ENCODE measurements around the gene DENND5B.
"Not testable (repeated sequence)": the region's sequence is repeated elsewhere in the genome, so short reads cannot be mapped to it uniquely, and the experiment has no call there.

Gene DENND5B

DNA sequence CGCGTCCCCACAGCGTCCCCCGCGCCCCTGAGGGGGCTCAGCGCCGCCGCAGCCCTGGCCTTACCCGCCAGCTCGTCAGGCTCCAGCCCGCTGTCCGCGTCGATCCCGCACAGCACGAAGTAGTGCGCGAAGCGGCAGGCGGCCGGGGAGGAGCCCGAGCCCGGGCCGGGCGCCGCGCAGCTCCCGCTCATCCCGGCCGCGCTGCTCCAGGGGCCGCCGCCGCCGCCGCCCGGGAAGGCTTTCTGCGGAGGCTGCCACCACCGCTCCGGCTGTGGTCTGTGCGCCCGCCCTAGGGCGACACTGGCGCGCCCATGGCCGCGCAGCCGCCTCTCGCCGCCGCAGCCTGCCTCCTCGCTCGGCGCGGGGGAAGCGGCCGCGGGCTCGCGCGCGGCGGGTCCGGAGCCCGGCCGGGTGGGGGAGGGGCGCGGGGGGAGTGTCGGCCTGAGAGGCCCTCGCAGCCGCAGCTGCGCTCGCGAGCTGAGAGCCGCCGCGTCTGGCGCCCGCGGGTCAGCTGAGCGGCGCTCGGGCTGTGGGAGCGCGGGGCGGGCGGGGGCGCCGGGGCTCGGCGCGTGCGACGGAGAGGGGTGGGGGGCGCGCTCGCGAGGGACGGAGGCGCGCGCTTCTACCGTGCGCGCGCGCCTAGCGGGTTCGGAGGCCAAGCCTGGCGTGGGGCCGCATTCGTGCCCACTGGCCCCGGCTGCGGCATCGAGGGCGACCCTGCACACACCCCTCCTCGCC lies at the start of gene DENND5B:
DENND5B (minus strand) TSS at position 495 of the 738 bp plus-strand sequence; CDS start at position 191, 304 bp downstream.
- in situ Hi-C loops (cut with MboI; ENCODE audit: low sequenced_read_pairs): no loop called here

DNA sequence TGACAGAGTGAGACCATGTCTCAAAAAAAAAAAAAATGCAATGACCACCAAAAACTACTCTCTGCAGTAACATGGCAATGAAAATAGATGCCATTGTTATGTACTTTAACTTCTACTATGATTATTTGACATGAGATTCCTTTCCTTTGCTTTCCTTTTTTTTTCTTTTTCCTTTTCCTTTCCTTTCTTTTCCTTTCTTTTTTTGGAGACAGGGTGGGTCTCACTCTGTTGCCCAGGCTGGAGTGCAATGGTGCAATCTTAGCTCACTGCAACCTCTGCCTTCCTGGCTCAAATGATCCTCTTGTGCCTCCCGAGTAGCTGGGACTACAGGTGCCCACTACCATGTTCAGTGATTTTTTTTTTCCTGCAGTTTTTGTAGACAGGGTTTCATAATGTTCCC lies 43.7 kb upstream of the DENND5B start:
- in situ Hi-C loops (cut with MboI; ENCODE audit: low sequenced_read_pairs): no loop called here

DNA sequence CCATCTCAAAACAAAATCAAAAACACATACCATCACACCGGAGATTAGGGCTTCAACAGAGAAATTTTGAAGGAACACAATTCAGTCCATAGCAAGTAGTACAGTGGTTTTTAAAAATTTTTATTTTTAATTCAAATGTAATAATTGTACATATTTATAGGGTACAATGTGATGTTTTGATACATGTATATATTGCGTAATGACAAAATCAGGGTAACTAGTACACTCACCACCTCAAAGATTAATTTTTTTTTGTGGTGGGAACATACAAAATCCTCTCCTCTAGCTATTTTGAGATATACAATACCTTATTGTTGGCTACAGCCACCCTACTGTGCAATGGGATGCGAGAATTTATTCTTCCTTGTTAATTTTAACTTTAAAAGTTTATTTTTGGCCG lies 42.5 kb upstream of the DENND5B start:
- in situ Hi-C loops (cut with MboI; ENCODE audit: low sequenced_read_pairs): no loop called here

DNA sequence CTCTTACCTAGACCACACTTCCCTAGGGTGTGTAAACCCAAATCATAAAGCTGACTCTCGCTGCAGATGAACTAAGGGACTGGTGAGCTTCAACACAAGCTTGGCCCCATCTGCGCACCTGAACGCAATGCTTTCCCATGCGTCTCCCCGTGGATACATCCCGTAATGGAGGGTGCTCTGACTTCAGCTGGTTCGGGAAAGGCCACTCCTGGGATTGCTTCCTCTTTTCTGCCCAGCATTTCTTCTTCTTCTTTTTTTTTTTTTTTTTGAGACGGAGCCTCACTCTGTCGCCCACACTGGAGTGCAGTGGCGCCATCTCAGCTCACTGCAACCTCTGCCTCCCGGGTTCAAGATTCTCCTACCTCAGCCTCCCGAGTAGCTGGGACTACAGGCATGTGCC lies 40.9 kb upstream of the DENND5B start:
- in situ Hi-C loops (cut with MboI; ENCODE audit: low sequenced_read_pairs): no loop called here

DNA sequence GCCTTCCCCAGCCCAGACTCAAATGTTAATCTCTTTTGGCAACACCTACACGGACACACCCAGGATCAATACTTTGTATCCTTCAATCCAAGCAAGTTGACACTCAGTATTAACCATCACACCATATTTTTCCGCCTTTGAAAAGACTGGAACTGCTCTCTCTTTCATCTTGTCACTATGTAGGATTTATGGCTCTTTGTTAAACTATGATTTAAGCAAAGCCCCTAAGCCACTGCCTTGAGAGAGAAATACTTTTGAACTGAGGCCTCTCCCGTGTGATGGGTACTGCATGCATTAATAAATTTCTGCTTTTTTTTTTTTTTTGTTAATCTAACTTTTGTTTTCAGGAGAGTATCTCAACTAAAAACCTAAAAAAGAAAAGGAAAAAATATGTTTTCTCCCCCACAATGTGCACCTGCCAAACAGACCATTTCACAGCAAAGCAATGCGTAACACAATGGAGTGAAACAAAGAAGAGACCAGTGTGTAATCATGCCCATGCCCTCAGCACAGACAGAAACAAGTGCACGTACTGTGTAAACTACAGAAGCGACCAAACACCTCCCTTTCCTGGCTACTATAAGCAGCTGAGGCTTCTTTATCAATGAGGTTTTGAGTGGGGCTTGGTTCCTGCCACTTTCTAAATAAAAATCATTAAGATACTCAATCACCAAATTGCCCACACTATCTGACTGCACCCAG lies 40.2 kb upstream of the DENND5B start:
- in situ Hi-C loops (cut with MboI; ENCODE audit: low sequenced_read_pairs): no loop called here

GRCh38 chr12:31629756-31630732 lies 39.1 kb upstream of the DENND5B start:
- in situ Hi-C loops (cut with MboI; ENCODE audit: low sequenced_read_pairs): no loop called here

GRCh38 chr12:31627456-31628054 lies 36.6 kb upstream of the DENND5B start:
- in situ Hi-C loops (cut with MboI; ENCODE audit: low sequenced_read_pairs): no loop called here

GRCh38 chr12:31626270-31626995 lies 35.5 kb upstream of the DENND5B start:
- in situ Hi-C loops (cut with MboI; ENCODE audit: low sequenced_read_pairs): no loop called here

- in situ Hi-C loops (cut with MboI; ENCODE audit: low sequenced_read_pairs): no loop called here
Observed at GRCh38 chr12:31622038-31622437, 31.1 kb upstream of the DENND5B start.

DNA sequence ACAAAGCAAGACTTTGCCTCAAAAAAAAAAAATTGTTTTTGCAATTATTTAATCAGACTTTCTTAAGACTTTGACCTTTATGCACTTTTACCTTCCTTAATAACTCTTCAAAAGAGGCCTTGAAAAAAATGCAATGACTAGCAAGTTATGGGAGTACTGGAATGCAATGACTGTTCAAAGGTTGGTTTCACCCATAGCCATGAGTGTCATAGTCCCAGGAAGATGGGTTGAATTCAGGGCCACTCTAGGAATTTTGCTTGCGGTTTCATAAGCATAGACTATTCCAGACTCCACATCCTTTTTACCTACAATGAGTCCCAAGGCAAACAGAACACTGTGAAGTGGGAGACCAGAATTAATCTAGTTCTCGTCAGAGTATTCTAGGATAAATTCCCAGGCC lies 29.4 kb upstream of the DENND5B start:
- in situ Hi-C loops (cut with MboI; ENCODE audit: low sequenced_read_pairs): no loop called here

DNA sequence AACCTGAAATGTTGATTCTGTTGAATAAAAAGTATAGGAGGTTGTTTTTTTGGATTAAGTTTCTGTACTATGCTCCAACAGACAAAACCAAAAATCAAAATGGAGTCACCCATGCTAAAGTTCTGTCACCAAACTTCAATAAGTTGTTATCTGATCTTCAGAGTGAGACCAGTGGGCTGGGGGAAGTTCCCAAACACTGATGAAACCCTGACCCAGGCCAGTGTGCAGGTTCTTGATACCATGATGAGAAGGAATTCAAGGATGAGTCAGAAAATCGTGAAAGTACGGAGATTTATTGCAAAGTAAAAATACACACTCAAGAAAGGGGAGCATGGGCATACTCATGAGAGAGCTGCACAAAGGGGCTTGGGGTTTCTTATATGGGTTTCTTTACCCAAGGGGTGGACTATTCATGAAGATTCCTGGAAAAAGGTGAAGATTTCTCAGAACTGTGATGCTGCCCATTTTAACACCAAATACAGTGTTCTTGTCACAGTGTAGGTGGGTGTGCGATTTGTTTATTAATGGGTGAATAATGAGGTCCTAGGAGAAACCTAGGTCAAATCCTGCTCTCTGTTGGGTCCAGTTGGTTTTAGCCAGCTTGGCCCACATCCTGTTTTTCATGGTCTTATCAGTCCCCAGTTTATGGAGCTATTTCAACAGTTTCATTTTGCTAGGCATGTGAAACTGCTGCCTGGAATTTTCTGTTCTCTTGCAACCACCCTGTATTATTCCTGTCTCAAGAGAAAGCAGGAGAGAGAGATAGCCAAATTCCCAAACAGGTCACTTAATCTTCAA lies 27.5 kb upstream of the DENND5B start:
- in situ Hi-C loops (cut with MboI; ENCODE audit: low sequenced_read_pairs): no loop called here

DNA sequence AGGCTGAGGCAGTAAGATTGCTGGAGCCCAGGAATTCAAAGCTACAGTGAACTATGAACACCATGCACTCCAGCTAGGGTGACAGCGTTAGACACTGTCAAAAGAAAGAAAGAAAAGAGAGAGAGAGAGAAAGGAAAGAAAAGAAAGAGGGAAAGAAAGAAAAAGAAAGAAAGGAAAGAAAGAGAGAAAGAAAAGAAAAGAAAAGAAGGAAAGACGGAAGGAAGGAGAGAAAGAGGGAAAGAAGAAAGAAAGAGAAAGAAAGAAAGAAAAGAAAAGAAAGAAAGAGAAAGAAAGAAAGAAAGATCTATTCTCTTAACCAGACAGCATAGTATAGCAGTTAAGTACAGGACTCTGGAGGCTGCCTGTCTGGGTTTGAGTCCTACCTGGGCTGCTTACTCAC lies 21.9 kb upstream of the DENND5B start:
- in situ Hi-C loops (cut with MboI; ENCODE audit: low sequenced_read_pairs): no loop called here

DNA sequence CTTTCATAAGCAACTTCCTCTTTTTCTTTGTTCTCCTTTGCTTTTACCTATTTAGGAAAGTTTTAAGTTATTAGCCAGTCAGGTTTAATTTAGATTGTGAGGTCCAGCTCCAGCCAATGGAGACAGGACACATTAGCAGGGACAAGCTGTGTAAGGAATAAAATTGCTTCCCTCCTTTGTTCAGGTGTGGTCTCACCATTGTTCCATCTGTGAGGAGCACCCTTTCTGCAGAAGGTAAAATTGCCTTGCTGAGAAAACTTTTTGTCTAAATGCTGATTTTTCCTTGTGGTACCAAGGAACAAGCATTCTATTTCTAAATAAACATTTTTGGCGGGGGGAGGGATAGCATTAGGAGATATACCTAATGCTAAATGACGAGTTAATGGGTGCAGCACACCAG lies 17.4 kb upstream of the DENND5B start:
- in situ Hi-C loops (cut with MboI; ENCODE audit: low sequenced_read_pairs): not testable (repeated sequence)

DNA sequence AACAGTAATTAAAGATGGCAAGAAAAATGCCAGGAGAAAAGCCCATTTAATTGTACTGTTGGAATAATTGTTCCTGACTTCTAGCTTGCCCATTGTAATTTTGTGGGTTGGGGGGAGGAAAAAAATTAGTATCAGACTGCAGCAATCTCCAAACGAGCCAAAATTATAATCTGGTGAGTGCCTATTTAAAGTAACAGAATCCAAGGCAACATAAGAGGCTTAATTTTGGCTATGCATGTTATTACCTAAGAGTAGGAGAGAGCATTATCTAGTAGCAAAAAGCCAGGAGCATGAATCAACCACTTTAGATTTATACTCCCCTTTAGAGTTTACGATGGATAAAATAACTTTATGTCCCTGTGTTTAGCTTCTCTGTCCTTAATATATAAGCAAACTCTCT lies 14.6 kb upstream of the DENND5B start:
- in situ Hi-C loops (cut with MboI; ENCODE audit: low sequenced_read_pairs): no loop called here

DNA sequence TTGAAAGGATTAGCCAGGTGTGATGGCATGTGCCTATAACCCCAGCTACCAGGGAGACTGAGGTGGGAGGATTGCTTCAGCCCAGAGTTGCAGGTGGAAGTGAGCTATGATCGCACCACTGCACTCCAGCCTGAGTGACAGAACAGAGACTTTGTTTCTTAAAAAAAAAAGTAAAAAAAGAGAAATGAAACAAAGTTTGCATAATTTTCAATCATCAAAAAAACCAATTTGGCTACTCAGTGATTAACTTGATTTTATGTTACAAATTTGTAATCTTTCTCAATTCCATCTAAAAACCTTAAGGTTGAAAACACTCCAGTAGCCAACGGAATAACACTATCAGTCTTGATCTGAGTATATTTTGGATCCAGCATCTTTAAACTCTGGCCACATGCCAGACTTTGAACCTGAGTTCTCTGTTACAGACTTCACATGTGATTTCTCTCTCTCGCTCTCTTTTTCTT lies 12.6 kb upstream of the DENND5B start:
- in situ Hi-C loops (cut with MboI; ENCODE audit: low sequenced_read_pairs): no loop called here

DNA sequence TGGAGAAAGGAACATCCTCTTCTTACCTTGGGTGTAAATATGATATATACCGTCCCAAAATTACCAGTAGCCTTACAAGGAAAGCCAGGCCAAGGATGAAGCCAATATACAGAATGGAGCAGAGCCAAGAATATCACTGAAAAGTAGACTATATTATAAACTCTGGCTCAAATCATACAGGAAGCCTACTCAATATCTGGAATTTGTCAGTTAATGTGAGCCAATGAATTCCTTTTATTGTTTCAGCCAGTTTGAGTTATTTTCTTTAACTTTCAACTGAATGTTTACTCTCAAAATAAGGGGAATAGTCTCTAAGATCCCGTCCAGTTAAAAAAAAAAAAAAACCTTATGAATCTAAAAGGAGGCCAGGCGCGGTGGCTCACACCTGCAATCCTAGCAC lies 9.8 kb upstream of the DENND5B start:
- in situ Hi-C loops (cut with MboI; ENCODE audit: low sequenced_read_pairs): no loop called here

DNA sequence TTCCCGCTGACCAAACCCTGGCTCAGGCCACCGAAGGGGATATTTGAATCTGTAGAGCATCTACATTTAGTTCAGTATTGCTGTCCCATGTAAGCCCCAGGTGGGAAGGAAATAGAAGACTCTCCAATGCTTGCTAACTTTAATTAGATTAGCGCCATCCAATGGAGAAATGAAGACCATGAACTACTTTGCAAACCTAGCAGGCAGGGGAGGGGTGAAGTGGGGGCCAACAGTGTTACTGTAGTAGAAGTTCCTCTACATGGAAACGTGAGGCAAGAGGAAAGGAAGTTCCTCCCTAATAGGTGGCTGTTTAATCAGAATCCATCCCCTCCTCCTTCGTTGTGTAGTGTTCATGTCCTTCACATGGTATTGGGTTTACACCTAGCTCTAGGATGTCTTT lies 9.3 kb upstream of the DENND5B start:
- in situ Hi-C loops (cut with MboI; ENCODE audit: low sequenced_read_pairs): no loop called here

DNA sequence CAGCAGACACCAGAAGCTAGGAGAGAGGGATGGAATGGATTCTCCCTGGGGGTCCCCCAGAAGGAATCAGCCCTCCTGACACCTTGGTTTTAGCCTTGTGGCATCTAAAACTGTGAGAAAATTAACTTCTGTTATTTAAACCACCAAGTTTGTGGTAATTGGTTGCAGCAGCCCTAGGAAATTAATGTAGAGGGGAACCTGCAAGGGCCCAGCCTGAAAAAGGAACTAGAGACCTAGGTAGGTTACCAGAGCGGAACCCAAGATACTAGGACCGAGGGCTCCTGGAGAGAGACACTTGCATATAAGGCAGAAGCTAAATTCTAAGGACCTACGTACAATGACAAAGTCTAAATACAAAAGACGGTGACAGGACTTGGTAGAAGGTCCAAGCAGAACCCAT lies 8.1 kb upstream of the DENND5B start:
- in situ Hi-C loops (cut with MboI; ENCODE audit: low sequenced_read_pairs): no loop called here

DNA sequence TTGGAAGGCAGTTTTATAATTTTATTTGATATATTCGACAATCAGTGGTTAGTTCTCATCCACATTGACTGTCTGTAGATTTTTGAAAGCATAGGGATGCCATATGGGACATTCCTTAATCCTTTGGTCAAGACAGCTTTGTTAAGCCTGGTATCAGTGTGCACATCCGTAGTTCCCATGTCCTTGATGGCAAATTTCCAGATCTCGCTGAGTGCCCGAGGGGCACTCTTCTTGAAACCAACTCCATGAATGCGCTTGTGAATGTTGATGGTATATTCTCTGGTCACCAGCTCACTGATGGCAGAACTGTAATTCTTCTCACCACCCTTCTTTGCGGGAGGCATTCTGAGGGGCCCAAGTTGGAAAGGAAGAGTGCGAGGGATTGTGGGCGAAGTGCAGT lies 6.1 kb upstream of the DENND5B start:
- in situ Hi-C loops (cut with MboI; ENCODE audit: low sequenced_read_pairs): no loop called here

Data from hTERT RPE-1 (cell line).